Measurements from ENCODE around the gene ZER1. TPM values are rescaled to one million over a fixed set of nuclear protein-coding genes. Genes with fewer than 3 reads are reported as not detected.

Gene ZER1
- total and polyA plus RNA-seq, 2 of the 4 experiments (the other 2 are of a cell fraction) = 7.7 to 34.9 TPM

DNA sequence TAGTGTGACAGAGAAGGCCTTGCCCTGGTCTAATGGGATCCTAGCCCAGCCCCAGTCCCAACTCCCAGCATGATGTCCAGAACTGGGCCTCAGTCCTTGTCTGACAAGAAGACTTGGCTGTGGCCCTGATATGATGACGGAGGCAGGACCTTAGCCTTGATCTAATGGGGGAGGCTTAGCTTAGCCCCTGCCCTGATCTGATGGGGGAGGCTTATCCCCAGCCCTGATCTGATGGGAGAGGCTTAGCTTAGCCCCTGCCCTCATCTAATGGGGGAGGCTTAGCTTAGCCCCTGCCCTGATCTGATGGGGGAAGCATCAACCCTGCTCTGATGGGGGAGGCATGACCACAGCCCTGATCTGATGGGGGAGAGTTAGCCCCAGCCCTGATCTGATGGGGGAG, 65.7 kb downstream of the ZER1 start:
- Histone ChIP-seq H3K4me2 (ENCODE audit: low read depth, low read length) (no peak overlapping the region), H4K20me1 (ENCODE audit: insufficient read depth, low read length) (no peaks in the 10 kb centered on the region), H3K9ac (ENCODE audit: low read depth, low read length) (no peak overlapping the region), H2BK20ac (ENCODE audit: low read depth, low read length) (no peak overlapping the region), H3K79me1 (ENCODE audit: low read depth in 1 of 2, low read length in 2 of 2) (peaks cover 0 to 17% of the 10 kb centered on the region in 2 experiments; a peak in 3 of 4 replicates), H2BK15ac (ENCODE audit: low read depth, low read length) (no peak overlapping the region), H3K14ac (replicated peaks; ENCODE audit: low read depth, low read length) (no peak overlapping the region), H3K4ac (ENCODE audit: low read depth, low read length) (no peak overlapping the region), H4K91ac (ENCODE audit: insufficient read depth, low read depth, low read length) (no peak overlapping the region), H4K8ac (ENCODE audit: low read depth in 2 of 2, low read length in 2 of 2) (no peak overlapping the region), H3K9me3 (ENCODE audit: control insufficient read depth, insufficient read depth, low read length) (no peaks in the 10 kb centered on the region), H2BK5ac (ENCODE audit: low read depth, low read length, poor library complexity, severe bottlenecking) (no peak overlapping the region), H3K18ac (ENCODE audit: low read depth, low read length) (no peak overlapping the region), H3K27me3 (ENCODE audit: control insufficient read depth, insufficient read depth, low read length) (no peaks in the 10 kb centered on the region), H2AK9ac (replicated peaks; ENCODE audit: low read depth, low read length, poor library complexity) (peak overlapping the region; percentile 72), H2BK120ac (ENCODE audit: low read depth, low read length) (no peak overlapping the region), H3K4me1 (ENCODE audit: control insufficient read depth, insufficient read depth, low read length) (no peaks in the 10 kb centered on the region), H3K36me3 (ENCODE audit: control insufficient read depth, insufficient read depth, low read length) (no peaks in the 10 kb centered on the region), H3K56ac (ENCODE audit: extremely low read depth, insufficient read depth, low read length) (no peak overlapping the region), H2AK5ac (ENCODE audit: low read depth, low read length) (no peak overlapping the region), H3K9me1 (ENCODE audit: insufficient read depth, low read length) (peaks cover 9% of the 10 kb centered on the region), H3K27ac (ENCODE audit: insufficient read depth, low read length) (no peak overlapping the region), H3K4me3 (ENCODE audit: insufficient read depth, low read depth, low read length) (no peak overlapping the region), H3K23ac (ENCODE audit: low read depth, low read length) (no peak overlapping the region), H2AFZ (replicated peaks; ENCODE audit: low read length, poor library complexity) (no peak overlapping the region), H4K5ac (ENCODE audit: low read depth, low read length) (no peak overlapping the region)
- in situ Hi-C loops (cut with MboI; ENCODE audit: low sequenced_read_pairs) = no loop called here
- intact Hi-C loops (cut with micrococcal nuclease) = no loop called here
- CTCF ChIA-PET = no interaction called here
- TF ChIP-seq, protein P1, sequence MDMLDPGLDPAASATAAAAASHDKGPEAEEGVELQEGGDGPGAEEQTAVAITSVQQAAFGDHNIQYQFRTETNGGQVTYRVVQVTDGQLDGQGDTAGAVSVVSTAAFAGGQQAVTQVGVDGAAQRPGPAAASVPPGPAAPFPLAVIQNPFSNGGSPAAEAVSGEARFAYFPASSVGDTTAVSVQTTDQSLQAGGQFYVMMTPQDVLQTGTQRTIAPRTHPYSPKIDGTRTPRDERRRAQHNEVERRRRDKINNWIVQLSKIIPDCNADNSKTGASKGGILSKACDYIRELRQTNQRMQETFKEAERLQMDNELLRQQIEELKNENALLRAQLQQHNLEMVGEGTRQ (IDR thresholded peaks at IDR 0.05; ENCODE audit: low read depth, low read length) = no peak
- TF ChIP-seq MXI1 (IDR thresholded peaks at IDR 0.05; ENCODE audit: borderline replicate concordance, low read depth, low read length) (no peak), CHD1 (IDR thresholded peaks at IDR 0.05; ENCODE audit: low read depth, low read length) (no peak), RCOR1 (IDR thresholded peaks at IDR 0.05; ENCODE audit: insufficient replicate concordance, low read length) (no peak), BHLHE40 (IDR thresholded peaks at IDR 0.05; ENCODE audit: low read depth, low read length) (no peak), NFE2L2 (IDR thresholded peaks at IDR 0.05; ENCODE audit: low read depth, low read length) (no peak), CEBPB (IDR thresholded peaks at IDR 0.05; ENCODE audit: low read depth, low read length) (no peak), POLR2A (IDR thresholded peaks at IDR 0.05; ENCODE audit: low read depth, low read length) (no peak), MAZ (IDR thresholded peaks at IDR 0.05; ENCODE audit: borderline replicate concordance, low read depth, low read length) (no peak), RAD21 (IDR thresholded peaks at IDR 0.05; ENCODE audit: low read length) (no peak), RFX5 (IDR thresholded peaks at IDR 0.05; ENCODE audit: low read depth, low read length) (no peak), SMC3 (IDR thresholded peaks at IDR 0.05; ENCODE audit: low read depth, low read length) (no peak), MAFK (IDR thresholded peaks at IDR 0.05; ENCODE audit: low read depth, low read length) (no peak), FOS (IDR thresholded peaks at IDR 0.05; ENCODE audit: low read depth, low read length) (no peak)
- TF ChIP-seq, protein P2, sequence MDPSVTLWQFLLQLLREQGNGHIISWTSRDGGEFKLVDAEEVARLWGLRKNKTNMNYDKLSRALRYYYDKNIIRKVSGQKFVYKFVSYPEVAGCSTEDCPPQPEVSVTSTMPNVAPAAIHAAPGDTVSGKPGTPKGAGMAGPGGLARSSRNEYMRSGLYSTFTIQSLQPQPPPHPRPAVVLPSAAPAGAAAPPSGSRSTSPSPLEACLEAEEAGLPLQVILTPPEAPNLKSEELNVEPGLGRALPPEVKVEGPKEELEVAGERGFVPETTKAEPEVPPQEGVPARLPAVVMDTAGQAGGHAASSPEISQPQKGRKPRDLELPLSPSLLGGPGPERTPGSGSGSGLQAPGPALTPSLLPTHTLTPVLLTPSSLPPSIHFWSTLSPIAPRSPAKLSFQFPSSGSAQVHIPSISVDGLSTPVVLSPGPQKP (IDR thresholded peaks at IDR 0.05; ENCODE audit: borderline replicate concordance, low read depth, low read length) = no peak
- TF ChIP-seq, protein P3, sequence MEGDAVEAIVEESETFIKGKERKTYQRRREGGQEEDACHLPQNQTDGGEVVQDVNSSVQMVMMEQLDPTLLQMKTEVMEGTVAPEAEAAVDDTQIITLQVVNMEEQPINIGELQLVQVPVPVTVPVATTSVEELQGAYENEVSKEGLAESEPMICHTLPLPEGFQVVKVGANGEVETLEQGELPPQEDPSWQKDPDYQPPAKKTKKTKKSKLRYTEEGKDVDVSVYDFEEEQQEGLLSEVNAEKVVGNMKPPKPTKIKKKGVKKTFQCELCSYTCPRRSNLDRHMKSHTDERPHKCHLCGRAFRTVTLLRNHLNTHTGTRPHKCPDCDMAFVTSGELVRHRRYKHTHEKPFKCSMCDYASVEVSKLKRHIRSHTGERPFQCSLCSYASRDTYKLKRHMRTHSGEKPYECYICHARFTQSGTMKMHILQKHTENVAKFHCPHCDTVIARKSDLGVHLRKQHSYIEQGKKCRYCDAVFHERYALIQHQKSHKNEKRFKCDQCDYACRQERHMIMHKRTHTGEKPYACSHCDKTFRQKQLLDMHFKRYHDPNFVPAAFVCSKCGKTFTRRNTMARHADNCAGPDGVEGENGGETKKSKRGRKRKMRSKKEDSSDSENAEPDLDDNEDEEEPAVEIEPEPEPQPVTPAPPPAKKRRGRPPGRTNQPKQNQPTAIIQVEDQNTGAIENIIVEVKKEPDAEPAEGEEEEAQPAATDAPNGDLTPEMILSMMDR (conservative IDR thresholded peaks at IDR 0.05; ENCODE audit: low read depth, low read length) = no peak
- dilution Hi-C loops (cut with HindIII; ENCODE audit: low sequenced_read_pairs, unreplicated experiment) = no loop called here
- no TSS peak for BruUV-seq (replicated peaks)
- DNase-seq (no peak), ATAC-seq (ENCODE audit: low read depth) (no peak)
- POLR2A ChIA-PET (ENCODE audit: unreplicated experiment) = no interaction called here
- WGBS, 2 experiments (ENCODE audit: extremely low coverage in 2 of 2, insufficient read length in 1 of 2) = no CpG with 5 or more reads among the region's 1 CpG
